Head of caudate nucleus (tissue), 42 donors: ENCODE results near the gene GORASP2.

ENCODE experiments used
- DNase-seq, 42 donors: peaks; one replicate each; pipeline versions ENCODE4 v3.0.0 to v3.0.0-alpha.2; 2020 to 2021; ENCODE audit warnings: mixed read lengths in 7 of 42
- intact Hi-C: fragments of 100-400 bp; cut with DNase I; formaldehyde crosslinking; loops from one replicate; pipeline ENCODE4 v1.15.0; 2022

GORASP2 gene

DNA sequence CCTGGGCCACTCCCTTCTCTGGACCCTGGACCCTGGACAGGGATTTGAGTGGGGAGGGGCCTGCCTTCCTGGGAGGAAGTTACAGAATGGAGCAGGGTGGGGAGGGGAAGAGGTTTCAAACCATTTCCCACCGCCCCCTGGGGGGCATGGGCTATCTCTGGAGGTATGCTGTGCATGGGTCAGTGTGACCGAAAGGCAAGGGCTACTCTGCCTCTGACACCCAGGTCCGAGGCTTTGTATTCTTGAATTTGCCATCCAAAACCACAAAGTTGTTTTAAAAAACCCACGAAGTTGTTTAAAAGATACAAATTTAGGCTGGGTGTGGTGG is 46.9 kb downstream of the GORASP2 start:
- no peak for DNase-seq
- intact Hi-C loops: loop anchor here (10.0 kb wide), 1 partner anchor 109 kb away; no protein-coding TSS in a partner anchor

DNA sequence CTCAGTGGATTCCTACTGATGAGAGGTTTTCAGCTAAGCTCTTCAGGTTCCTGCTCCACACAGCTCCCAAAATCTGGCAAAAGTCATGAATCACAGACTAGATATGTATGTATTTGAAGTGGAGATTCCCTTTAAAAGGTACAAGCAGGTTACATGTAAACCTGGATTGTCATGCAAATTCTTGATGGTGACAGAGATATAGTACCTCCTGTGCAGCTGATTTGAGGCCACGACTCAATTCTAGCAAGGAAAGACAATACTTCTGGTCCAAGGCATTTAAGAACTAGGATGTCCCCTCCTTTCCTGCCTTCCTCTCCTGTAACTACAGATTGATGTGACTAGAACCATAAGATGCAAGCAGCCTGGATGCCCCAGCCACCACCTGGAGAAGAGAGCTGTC is 55.0 kb downstream of the GORASP2 start:
- DNase-seq: no peak
- intact Hi-C loops: no loop called here

DNA sequence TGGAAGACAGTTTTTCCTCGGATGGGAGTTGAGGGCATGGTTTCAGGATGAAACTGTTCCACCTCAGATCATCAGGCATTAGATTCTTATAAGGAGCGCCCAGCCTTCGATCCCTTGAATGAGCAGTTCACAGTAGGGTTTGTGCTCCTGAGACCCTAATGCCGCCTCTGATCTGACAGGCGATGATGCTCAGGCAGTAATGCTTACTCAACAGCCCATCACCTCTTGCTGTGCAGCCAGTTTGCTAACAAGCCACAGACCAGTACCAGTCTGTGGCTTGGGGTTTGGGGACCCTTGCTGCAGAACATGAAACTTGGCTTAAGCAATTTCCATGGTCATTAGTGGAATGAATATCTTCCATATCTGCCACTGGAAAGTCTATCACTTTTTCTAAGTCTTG is 56.4 kb downstream of the GORASP2 start:
- DNase-seq: no peak
- intact Hi-C loops: no loop called here

- no peak for DNase-seq
- intact Hi-C loops: no loop called here
Observed at GRCh38 chr2:170986566-170987258, 57.7 kb downstream of the GORASP2 start.

DNA sequence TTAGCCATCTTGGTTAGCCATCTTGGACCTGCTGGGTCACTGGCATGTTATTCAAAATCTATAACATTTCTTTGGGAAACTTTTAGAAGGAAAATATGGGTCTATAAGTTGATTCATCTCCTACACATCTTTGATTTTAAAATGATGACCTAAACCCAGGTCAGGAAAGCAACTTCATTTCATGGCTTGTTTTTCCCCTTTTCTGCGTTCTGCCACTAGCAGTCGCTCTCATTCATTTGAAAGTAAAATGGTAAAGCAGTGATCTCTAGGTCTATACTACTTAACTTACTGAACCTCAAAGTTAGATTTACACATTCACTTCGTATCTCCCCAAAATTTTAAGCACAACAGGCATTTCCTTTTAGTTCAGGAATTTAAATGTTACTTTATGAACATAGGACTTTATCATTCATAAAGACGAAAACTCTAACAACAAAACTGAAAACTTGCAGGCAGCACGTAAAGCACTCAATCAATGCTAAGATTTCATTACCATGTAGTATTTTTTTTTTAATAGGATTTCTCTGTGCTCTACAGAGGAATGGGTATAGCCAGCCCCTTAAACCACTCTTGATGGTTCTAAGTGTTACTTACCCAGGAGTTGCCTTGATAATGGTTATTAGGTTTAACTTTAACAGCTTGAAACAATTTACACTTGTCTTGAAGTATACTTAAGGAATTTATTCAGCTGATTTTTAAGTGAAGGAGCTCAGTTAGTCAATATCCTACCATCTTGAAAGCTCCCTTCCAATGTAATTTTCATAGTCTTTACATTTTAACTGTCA is 62.5 kb downstream of the GORASP2 start:
- intact Hi-C loops: no loop called here
- no peak for DNase-seq

DNA sequence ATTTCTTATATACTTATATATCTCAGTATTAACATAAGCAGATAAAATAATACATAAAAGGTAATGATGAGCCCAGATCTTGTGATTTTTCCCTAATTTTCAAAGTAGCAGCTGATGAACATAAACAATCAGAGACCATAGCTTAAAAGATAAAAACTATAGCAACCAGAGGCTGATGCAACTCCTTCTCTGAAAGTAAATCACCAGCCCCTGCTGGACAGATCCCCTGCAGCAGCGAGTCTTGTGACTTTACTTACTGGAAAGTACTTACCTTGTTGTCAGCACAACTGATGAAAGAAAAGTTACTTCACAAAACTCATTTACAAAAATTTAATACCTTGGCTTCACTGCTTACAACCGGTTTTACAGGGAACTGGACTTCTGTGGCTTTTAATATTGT is 67.3 kb downstream of the GORASP2 start:
- intact Hi-C loops: no loop called here
- no peak for DNase-seq

DNA sequence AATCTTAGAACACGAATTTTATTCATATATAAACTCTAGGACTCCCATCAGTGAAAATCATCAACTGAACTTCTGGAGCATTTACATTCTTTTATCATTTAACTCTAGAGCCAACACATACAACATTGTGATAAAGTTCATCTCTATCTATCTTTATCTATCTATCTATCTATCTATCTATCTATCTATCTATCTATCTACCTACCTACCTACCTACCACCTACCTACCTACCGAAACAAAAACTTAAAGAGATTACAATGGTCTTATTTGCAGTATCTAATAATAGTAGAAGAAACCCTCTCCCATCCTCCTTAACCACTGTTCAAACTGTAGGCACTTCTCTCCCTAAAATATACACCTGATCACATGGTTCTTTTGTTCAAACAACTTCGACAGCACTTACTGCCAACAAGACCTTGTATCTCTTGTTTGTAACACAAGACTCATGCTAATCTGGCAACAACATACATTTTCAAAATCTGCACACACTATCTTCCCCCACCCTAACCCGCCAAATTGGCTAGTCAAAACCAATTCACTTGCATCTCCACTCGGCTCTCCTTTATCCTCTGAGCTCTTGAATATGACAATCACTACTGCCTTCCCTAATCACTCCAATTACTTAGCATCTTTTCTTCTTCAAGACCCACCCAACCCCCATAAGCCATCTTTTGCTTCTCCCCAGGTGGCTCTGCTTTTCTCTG is 69.0 kb downstream of the GORASP2 start:
- intact Hi-C loops: no loop called here
- no peak for DNase-seq

- no peak for DNase-seq
- intact Hi-C loops: no loop called here
Observed at GRCh38 chr2:170999654-171000053, 70.6 kb downstream of the GORASP2 start.

DNA sequence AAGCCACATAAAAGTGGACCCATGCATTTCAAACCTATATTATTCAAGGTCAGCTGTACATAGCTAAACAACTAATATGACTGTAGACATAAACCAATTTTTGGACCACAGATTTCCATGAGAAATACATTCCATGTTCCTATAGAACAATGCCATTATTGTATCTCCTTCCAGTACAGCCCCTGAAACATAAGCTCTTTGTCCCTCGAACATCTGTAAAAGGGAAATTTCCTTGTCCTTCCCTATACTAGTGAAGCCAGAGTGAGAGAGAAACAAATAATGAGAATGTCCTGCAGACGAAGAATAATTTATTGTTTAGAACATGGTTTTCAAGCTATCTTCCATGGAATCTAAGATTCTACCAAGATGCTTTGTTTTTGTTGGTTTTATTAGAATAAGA is 75.3 kb downstream of the GORASP2 start:
- no peak for DNase-seq
- intact Hi-C loops: no loop called here

- intact Hi-C loops: no loop called here
- DNase-seq: no peak
Observed at GRCh38 chr2:171004833-171005232, 75.8 kb downstream of the GORASP2 start.

DNA sequence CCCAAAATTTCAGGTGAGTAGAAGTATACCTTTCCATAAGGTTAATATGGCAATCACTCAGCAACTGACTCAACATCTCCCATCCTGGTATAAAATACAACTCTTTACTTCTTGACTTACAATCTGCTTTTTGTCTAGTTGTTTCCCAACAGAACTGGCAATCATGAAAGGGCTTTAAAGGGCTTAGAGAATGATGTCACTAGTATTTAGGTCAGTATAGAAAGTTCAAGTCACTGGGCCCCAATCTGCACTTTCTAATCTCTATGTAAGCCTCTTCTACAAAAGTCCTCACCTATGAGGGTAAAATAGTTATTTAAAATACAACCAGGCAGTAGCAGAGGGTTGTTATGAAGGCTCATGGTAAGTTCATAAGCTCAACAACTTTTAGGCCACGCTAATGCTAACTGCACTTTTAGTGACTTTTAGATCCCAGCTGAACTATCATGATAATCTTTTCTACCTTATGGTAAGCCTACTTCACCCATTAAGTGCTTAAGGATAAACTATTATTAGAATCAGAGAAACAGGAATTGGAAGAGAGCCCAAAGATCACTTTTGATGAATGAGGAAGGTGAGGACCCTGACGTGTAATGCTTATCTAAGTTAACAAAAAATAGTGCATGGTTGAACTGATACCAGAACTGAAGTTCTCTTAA is 79.6 kb downstream of the GORASP2 start:
- DNase-seq: no peak
- intact Hi-C loops: no loop called here

DNA sequence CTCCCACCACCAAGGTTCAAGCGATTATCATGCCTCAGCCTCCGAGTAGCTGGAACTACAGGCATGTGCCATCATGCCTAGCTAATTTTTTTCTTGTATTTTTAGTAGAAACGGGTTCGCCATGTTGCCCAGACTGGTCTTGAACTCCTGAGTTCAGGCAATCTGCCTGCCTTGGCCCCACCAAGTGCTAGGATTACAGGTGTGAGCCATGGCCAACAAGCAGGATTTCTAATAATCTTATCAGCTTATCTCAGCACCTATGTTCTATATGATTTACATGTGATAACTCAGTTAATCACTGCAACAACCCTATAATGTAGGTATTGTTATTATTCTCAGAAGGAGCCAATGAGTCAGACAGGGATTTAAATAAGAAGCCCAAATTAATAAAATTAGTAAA is 80.3 kb downstream of the GORASP2 start:
- no peak for DNase-seq
- intact Hi-C loops: no loop called here

- intact Hi-C loops: no loop called here
- DNase-seq: no peak
Observed at GRCh38 chr2:171013851-171014250, 84.8 kb downstream of the GORASP2 start.

- intact Hi-C loops: no loop called here
- no peak for DNase-seq
Observed at GRCh38 chr2:171016125-171016524, 87.1 kb downstream of the GORASP2 start.
